ENCODE data around the gene HOXC10.

The HOXC10 gene

DNA sequence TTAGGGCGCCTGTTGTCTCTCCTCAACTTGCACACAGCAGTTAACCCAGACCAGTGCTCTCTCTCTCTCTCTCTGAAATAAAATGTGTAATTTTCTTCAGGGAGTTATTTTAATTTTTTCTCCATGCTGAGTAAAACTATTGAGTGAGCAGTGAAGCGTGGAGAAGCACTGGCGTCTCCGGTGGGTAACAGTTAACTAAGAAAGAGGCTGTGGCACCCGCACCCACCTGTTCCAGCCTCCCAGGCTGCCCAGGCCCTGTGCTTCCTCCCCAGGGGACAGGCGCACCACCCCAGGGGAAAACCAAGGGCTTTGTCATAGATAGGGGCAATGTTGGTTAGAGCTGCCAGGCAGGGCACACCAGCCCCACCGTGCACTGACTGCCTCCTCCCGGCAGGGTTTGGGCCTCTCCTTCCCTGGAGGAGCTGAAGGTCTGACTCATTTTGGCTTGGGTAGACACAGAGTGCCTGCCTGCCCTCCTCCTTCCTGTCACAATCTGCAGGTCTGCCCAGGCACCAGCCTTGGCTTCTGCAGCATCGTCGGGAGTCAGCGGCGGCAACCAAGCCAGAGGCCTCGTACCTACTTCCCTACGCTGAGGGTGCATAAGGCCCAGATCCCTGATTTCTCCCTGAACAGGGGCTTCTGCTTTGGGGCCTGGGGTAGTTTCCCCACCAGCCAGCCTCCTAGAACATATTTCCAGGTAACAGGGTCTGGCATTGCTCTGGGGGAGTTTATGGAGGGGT, 51.8 kb downstream of the HOXC10 start:
- no peaks in the 10 kb centered on the region for H3K79me2 ChIP-seq (ENCODE audit: low read length)
- no peak for TF ChIP-seq EZH2phosphoT487 (IDR thresholded peaks at IDR 0.05; ENCODE audit: low read depth)
- TF ChIP-seq, protein P1, sequence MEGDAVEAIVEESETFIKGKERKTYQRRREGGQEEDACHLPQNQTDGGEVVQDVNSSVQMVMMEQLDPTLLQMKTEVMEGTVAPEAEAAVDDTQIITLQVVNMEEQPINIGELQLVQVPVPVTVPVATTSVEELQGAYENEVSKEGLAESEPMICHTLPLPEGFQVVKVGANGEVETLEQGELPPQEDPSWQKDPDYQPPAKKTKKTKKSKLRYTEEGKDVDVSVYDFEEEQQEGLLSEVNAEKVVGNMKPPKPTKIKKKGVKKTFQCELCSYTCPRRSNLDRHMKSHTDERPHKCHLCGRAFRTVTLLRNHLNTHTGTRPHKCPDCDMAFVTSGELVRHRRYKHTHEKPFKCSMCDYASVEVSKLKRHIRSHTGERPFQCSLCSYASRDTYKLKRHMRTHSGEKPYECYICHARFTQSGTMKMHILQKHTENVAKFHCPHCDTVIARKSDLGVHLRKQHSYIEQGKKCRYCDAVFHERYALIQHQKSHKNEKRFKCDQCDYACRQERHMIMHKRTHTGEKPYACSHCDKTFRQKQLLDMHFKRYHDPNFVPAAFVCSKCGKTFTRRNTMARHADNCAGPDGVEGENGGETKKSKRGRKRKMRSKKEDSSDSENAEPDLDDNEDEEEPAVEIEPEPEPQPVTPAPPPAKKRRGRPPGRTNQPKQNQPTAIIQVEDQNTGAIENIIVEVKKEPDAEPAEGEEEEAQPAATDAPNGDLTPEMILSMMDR (IDR thresholded peaks at IDR 0.05; ENCODE audit: low read depth, low read length), result no peak
- H3K9me3 ChIP-seq (ENCODE audit: insufficient read depth, low read length), result no peaks in the 10 kb centered on the region
- H3K9ac ChIP-seq (ENCODE audit: low read length), result no peak overlapping the region
- H3K27ac ChIP-seq (ENCODE audit: low read length), result no peak overlapping the region
- no peak overlapping the region for H3K4me2 ChIP-seq (ENCODE audit: low read length)
- no peaks in the 10 kb centered on the region for H3K27me3 ChIP-seq (ENCODE audit: low read depth, low read length)
- no peaks in the 10 kb centered on the region for H3K36me3 ChIP-seq (replicated peaks; ENCODE audit: low read depth, low read length)
- no peaks in the 10 kb centered on the region for H4K20me1 ChIP-seq (ENCODE audit: insufficient read depth, low read length)
- H3K4me3 ChIP-seq (ENCODE audit: low read length), result no peak overlapping the region
- H2AFZ ChIP-seq (ENCODE audit: low read depth, low read length), result no peak overlapping the region
- H3K4me1 ChIP-seq (ENCODE audit: low read length), result 0 out of 2 replicates have a peak, but pooled peaks cover 3% of the 10 kb centered on the region

DNA sequence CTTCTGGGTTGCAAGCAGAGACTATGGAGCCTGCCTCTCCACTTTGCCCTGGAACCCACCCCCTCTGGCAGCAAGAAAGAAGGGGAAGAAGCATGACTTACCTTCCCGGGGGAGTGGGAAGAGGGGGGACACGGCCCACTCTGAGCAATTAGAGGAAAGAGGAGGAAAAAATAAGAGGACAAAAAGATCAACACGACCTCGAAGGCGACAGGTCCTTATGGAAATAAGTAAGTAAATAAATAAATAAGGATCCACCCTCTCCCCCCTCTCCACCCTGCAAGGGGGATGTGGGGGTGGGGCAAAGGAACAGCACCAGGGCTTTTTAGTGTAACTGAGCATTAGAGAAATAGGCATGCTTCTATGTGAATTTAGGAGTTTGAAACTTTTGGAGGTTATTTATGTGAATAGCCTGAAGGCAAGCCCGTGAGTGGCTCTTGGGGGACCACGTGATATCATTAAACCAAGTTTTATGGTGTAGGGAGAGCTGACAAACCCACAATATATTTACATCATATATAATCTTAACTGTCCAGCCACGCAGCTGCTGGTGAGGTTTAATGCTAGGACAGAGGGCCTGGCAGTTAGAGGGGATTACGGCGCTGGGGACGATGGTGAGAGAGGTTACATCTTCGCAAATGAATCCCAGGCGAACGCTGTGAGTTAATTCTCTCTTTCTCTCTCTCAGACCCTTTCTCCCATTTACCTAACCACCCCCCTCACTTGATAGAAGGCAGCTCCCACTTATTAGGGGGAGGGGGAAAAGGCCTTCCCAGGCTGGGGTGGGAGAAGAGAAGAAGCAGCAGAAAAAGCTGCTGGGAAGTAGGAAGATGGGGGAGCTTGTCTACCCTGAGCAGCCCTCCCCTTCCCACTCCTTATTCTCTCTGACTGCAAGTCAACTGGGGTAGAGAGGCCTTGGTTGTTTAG, 52.7 kb downstream of the HOXC10 start:
- no peaks in the 10 kb centered on the region for H4K20me1 ChIP-seq (ENCODE audit: insufficient read depth, low read length)
- no peak overlapping the region for H3K4me3 ChIP-seq (ENCODE audit: low read length)
- no peak overlapping the region for H3K9ac ChIP-seq (ENCODE audit: low read length)
- H2AFZ ChIP-seq (ENCODE audit: low read depth, low read length), result no peak overlapping the region
- no peaks in the 10 kb centered on the region for H3K27me3 ChIP-seq (ENCODE audit: low read depth, low read length)
- no peaks in the 10 kb centered on the region for H3K79me2 ChIP-seq (ENCODE audit: low read length)
- no peak for TF ChIP-seq EZH2phosphoT487 (IDR thresholded peaks at IDR 0.05; ENCODE audit: low read depth)
- TF ChIP-seq, protein P1 (IDR thresholded peaks at IDR 0.05; ENCODE audit: low read depth, low read length), result no peak
- H3K27ac ChIP-seq (ENCODE audit: low read length), result no peak overlapping the region
- H3K9me3 ChIP-seq (ENCODE audit: insufficient read depth, low read length), result no peaks in the 10 kb centered on the region
- no peaks in the 10 kb centered on the region for H3K36me3 ChIP-seq (replicated peaks; ENCODE audit: low read depth, low read length)
- 0 out of 2 replicates have a peak, but pooled peaks cover 3% of the 10 kb centered on the region for H3K4me1 ChIP-seq (ENCODE audit: low read length)
- no peak overlapping the region for H3K4me2 ChIP-seq (ENCODE audit: low read length)

DNA sequence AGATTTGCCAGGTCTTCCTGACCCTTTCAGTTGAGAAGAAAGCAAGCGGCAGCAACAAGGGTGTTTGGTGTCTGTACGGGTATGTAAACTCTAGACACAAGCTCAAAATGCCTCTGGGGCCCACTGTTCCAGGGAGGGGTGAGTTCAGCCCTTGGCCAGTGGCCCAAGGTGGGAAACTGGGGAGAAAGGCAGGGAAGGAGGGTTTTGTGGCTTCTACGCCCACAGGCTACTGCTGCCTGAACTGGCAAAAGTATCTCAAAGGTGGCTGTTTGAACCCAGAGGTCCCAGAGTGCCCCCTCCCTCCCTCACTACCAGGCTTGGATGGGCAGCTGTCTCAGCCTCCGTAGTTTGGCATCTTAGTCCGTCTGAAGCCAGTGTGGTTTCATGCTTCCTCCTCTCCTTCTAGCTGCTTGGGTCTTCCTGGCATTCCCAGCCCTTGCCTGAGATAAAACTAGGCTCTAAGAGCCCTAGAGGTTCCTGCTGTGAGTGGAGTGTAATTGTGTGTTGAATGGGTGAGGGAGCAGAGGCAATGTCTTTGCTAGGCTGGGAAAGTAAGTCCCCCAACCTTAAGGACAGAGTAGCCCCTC, 53.4 kb downstream of the HOXC10 start:
- Histone ChIP-seq H3K4me3 (ENCODE audit: low read length) (no peak overlapping the region), H4K20me1 (ENCODE audit: insufficient read depth, low read length) (no peaks in the 10 kb centered on the region), H3K4me1 (ENCODE audit: low read length) (peaks cover 10% of the 10 kb centered on the region; the same call in 1 of the 2 replicates), H3K27me3 (ENCODE audit: low read depth, low read length) (no peaks in the 10 kb centered on the region), H3K27ac (ENCODE audit: low read length) (no peak overlapping the region), H3K79me2 (ENCODE audit: low read length) (no peaks in the 10 kb centered on the region), H3K9me3 (ENCODE audit: insufficient read depth, low read length) (no peaks in the 10 kb centered on the region), H2AFZ (ENCODE audit: low read depth, low read length) (no peak overlapping the region), H3K36me3 (replicated peaks; ENCODE audit: low read depth, low read length) (no peaks in the 10 kb centered on the region), H3K4me2 (ENCODE audit: low read length) (no peak overlapping the region), H3K9ac (ENCODE audit: low read length) (no peak overlapping the region)
- TF ChIP-seq, protein P1 (IDR thresholded peaks at IDR 0.05; ENCODE audit: low read depth, low read length), result no peak
- no peak for TF ChIP-seq EZH2phosphoT487 (IDR thresholded peaks at IDR 0.05; ENCODE audit: low read depth)
